Neuronal stem cell (in vitro differentiated cells): ENCODE results near the gene CEACAM16.
A peak's percentile ranks its signal among the peaks of the same experiment; 100 is the strongest.

ENCODE experiments used
- DNase-seq: peaks from one replicate; pipeline ENCODE4 v3.0.0-alpha.2; 2013; ENCODE audit warnings: low spot score
- H2AFZ ChIP-seq: one replicate; pipeline ENCODE4 v1.6.1; 2013; ENCODE audit warnings: mild to moderate bottlenecking, low read length, inconsistent platforms
- H2AK5ac ChIP-seq: 2 replicates; pipeline ENCODE4 v1.6.1; 2013; ENCODE audit warnings: low read depth, mild to moderate bottlenecking, inconsistent platforms, low read length, moderate library complexity, mixed read lengths
- H2BK120ac ChIP-seq: 2 replicates; pipeline ENCODE4 v1.6.1; 2013; ENCODE audit warnings: low read depth, mild to moderate bottlenecking, inconsistent platforms, low read length, moderate library complexity, mixed read lengths
- H2BK12ac ChIP-seq: one replicate; pipeline ENCODE4 v1.6.1; 2013; ENCODE audit warnings: low read length, inconsistent platforms
- H2BK15ac ChIP-seq: 2 replicates; pipeline ENCODE4 v1.6.1; 2013; ENCODE audit warnings: mild to moderate bottlenecking, low read length, inconsistent platforms, mixed read lengths
- H2BK5ac ChIP-seq: one replicate; pipeline ENCODE4 v1.6.1; 2013; ENCODE audit warnings: inconsistent platforms, mild to moderate bottlenecking, low read length, moderate library complexity
- H3K14ac ChIP-seq: one replicate; pipeline ENCODE4 v1.6.1; 2013; ENCODE audit warnings: low read length, inconsistent platforms
- H3K18ac ChIP-seq: 2 replicates; pipeline ENCODE4 v1.6.1; 2013; ENCODE audit warnings: low read length, inconsistent platforms
- H3K23ac ChIP-seq: 2 replicates; pipeline ENCODE4 v1.6.1; 2013; ENCODE audit warnings: low read depth, mild to moderate bottlenecking, mixed read lengths, low read length, inconsistent platforms; ENCODE audit not compliant: poor library complexity
- H3K27ac ChIP-seq: replicated peaks from 3 replicates; pipeline ENCODE4 v1.5.1; 2013; ENCODE audit warnings: low read length, inconsistent platforms
- H3K27me3 ChIP-seq, 3 experiments: 2 replicates each; pipeline ENCODE4 v1.6.1; 2013; ENCODE audit warnings: low read length in 3 of 3, mild to moderate bottlenecking in 2 of 3, inconsistent platforms in 1 of 3, low read depth in 1 of 3, mixed read lengths in 1 of 3, moderate library complexity in 1 of 3; ENCODE audit not compliant: control insufficient read depth in 3 of 3, insufficient read depth in 3 of 3
- H3K36me3 ChIP-seq, 2 donors: replicated peaks in 1 of 2; 2 replicates each; pipeline ENCODE4 v1.6.1; 2013; ENCODE audit warnings: low read length in 2 of 2; ENCODE audit not compliant: control insufficient read depth in 2 of 2, insufficient read depth in 2 of 2
- H3K4ac ChIP-seq: 2 replicates; pipeline ENCODE4 v1.6.1; 2013; ENCODE audit warnings: inconsistent platforms, mild to moderate bottlenecking, low read length, moderate library complexity
- H3K4me1 ChIP-seq, 2 donors: 1 replicate in 1 of 2; 2 replicates in 1 of 2; pipeline ENCODE4 v1.6.1; 2013; ENCODE audit warnings: low read length in 2 of 2, low read depth in 1 of 2; ENCODE audit not compliant: control insufficient read depth in 2 of 2, insufficient read depth in 1 of 2
- H3K4me2 ChIP-seq: one replicate; pipeline ENCODE4 v1.6.1; 2013; ENCODE audit warnings: mild to moderate bottlenecking, low read length, inconsistent platforms; ENCODE audit not compliant: insufficient read depth, poor library complexity, severe bottlenecking
- H3K4me3 ChIP-seq, 2 donors: 2 replicates each; pipeline ENCODE4 v1.5.1; 2013; ENCODE audit warnings: low read length in 2 of 2, mild to moderate bottlenecking in 2 of 2, inconsistent platforms in 1 of 2, moderate library complexity in 1 of 2
- H3K79me1 ChIP-seq: one replicate; pipeline ENCODE4 v1.6.1; 2013; ENCODE audit warnings: low read depth, mild to moderate bottlenecking, inconsistent platforms, low read length, moderate library complexity
- H3K9ac ChIP-seq: one replicate; pipeline ENCODE4 v1.6.1; 2013; ENCODE audit warnings: mild to moderate bottlenecking, low read depth, low read length, inconsistent platforms; ENCODE audit not compliant: poor library complexity
- H3K9me3 ChIP-seq, 2 donors: replicated peaks in 1 of 2; 2 replicates each; pipeline versions ENCODE3 to v1.6.1; 2013; ENCODE audit warnings: low read length in 2 of 2, mild to moderate bottlenecking in 2 of 2, inconsistent platforms in 1 of 2, low read depth in 1 of 2, mixed read lengths in 1 of 2, moderate library complexity in 1 of 2; ENCODE audit not compliant: control insufficient read depth in 2 of 2, insufficient read depth in 1 of 2
- H4K8ac ChIP-seq: one replicate; pipeline ENCODE4 v1.6.1; 2013; ENCODE audit warnings: low read depth, mild to moderate bottlenecking, inconsistent platforms, low read length, moderate library complexity
- H4K91ac ChIP-seq: one replicate; pipeline ENCODE4 v1.6.1; 2013; ENCODE audit warnings: low read length, low read depth, mild to moderate bottlenecking, inconsistent platforms; ENCODE audit not compliant: poor library complexity
- WGBS, 2 donors: extraction: QIAGEN DNeasy Blood & Tissue Kit; methylation state at CpG; one replicate each; pipeline ENCODE4 v1.1.7; 2013; ENCODE audit warnings: missing lambda C conversion rate in 2 of 2, mixed read lengths in 1 of 2; ENCODE audit not compliant: insufficient read length in 2 of 2, insufficient replicate concordance in 1 of 2; ENCODE audit errors: extremely low coverage in 2 of 2; 5-methylcytosine and 5-hydroxymethylcytosine counted together

Gene CEACAM16

GRCh38 chr19:44753626-44753931 is 54.6 kb downstream of the CEACAM16 start:
- H2BK120ac ChIP-seq = no peak overlapping the region
- peak overlapping the region; percentile 84 for H2AFZ ChIP-seq
- H3K4me3 ChIP-seq = peak overlapping the region; percentile 14 to 37
- peak overlapping the region; percentile 90 for H3K23ac ChIP-seq
- H4K8ac ChIP-seq = no peak overlapping the region
- H3K36me3 ChIP-seq = no peaks in the 10 kb centered on the region
- no peak overlapping the region for H4K91ac ChIP-seq
- H3K27ac ChIP-seq = no peak overlapping the region
- no peak overlapping the region for H2BK12ac ChIP-seq
- H3K4ac ChIP-seq = no peak overlapping the region
- no peak overlapping the region for H3K4me2 ChIP-seq
- peak overlapping the region; percentile 63 for H3K9ac ChIP-seq
- H3K18ac ChIP-seq = no peak overlapping the region
- peaks cover 0 to 86% (median 29%) of the 10 kb centered on the region in 3 experiments for H3K27me3 ChIP-seq
- no peaks in the 10 kb centered on the region for H3K9me3 ChIP-seq
- no peak for DNase-seq
- peaks cover 15 to 33% of the 10 kb centered on the region in 2 donors for H3K4me1 ChIP-seq
- WGBS, 2 donors = no CpG with 5 or more reads among the region's 11 CpGs
- H2BK15ac ChIP-seq = no peak overlapping the region
- no peak overlapping the region for H3K14ac ChIP-seq
- no peak overlapping the region for H2BK5ac ChIP-seq
- no peaks in the 10 kb centered on the region for H3K79me1 ChIP-seq
- no peak overlapping the region for H2AK5ac ChIP-seq

- peaks cover 17 to 33% of the 10 kb centered on the region in 2 donors for H3K4me1 ChIP-seq
- H3K79me1 ChIP-seq = no peaks in the 10 kb centered on the region
- DNase-seq = no peak
- H4K91ac ChIP-seq = no peak overlapping the region
- no peak overlapping the region for H2BK120ac ChIP-seq
- peaks cover 0 to 82% (median 29%) of the 10 kb centered on the region in 3 experiments for H3K27me3 ChIP-seq
- H3K9me3 ChIP-seq = no peaks in the 10 kb centered on the region
- H4K8ac ChIP-seq = no peak overlapping the region
- H2AK5ac ChIP-seq = no peak overlapping the region
- H3K14ac ChIP-seq = no peak overlapping the region
- H3K9ac ChIP-seq = no peak overlapping the region
- no peak overlapping the region for H3K27ac ChIP-seq
- peak overlapping the region; percentile 37 for H3K4me2 ChIP-seq
- H3K23ac ChIP-seq = peak overlapping the region; percentile 60
- no peak overlapping the region for H2BK5ac ChIP-seq
- peak overlapping the region; percentile 84 for H2AFZ ChIP-seq
- H3K4me3 ChIP-seq = peak overlapping the region in 1 of 2 donors; percentile 37
- H2BK15ac ChIP-seq = peak overlapping the region; percentile 53
- WGBS, 2 donors = no CpG with 5 or more reads among the region's 33 CpGs
- H3K4ac ChIP-seq = no peak overlapping the region
- H2BK12ac ChIP-seq = no peak overlapping the region
- H3K18ac ChIP-seq = peak overlapping the region; percentile 61
- H3K36me3 ChIP-seq = peaks cover 0 to under 1% of the 10 kb centered on the region in 2 donors
Measured at GRCh38 chr19:44753932-44754749, 55.2 kb downstream of the CEACAM16 start.

- no peak overlapping the region for H3K9ac ChIP-seq
- no peak overlapping the region for H2BK15ac ChIP-seq
- no peak overlapping the region for H3K14ac ChIP-seq
- peak overlapping the region; percentile 58 for H3K18ac ChIP-seq
- no peak for DNase-seq
- H3K4me1 ChIP-seq = peaks cover 17 to 29% of the 10 kb centered on the region in 2 donors
- no peak overlapping the region for H2AK5ac ChIP-seq
- H3K79me1 ChIP-seq = no peaks in the 10 kb centered on the region
- peak overlapping the region; percentile 84 for H2AFZ ChIP-seq
- H3K27me3 ChIP-seq = peaks cover 0 to 78% (median 27%) of the 10 kb centered on the region in 3 experiments
- no peaks in the 10 kb centered on the region for H3K9me3 ChIP-seq
- H3K27ac ChIP-seq = no peak overlapping the region
- no peak overlapping the region for H3K23ac ChIP-seq
- no CpG with 5 or more reads among the region's 11 CpGs for WGBS, 2 donors
- peak overlapping the region in 1 of 2 donors; percentile 37 for H3K4me3 ChIP-seq
- no peak overlapping the region for H2BK5ac ChIP-seq
- H3K36me3 ChIP-seq = peaks cover 0 to 6% of the 10 kb centered on the region in 2 donors
- no peak overlapping the region for H2BK12ac ChIP-seq
- no peak overlapping the region for H2BK120ac ChIP-seq
- H4K91ac ChIP-seq = no peak overlapping the region
- H4K8ac ChIP-seq = no peak overlapping the region
- peak overlapping the region; percentile 37 for H3K4me2 ChIP-seq
- no peak overlapping the region for H3K4ac ChIP-seq
Measured at GRCh38 chr19:44754750-44755080, 55.8 kb downstream of the CEACAM16 start.

GRCh38 chr19:44755219-44755618 is 56.3 kb downstream of the CEACAM16 start:
- Histone ChIP-seq H3K23ac (no peak overlapping the region), H3K4ac (no peak overlapping the region), H2AK5ac (no peak overlapping the region), H3K4me3 (no peak overlapping the region), H3K18ac (no peak overlapping the region), H3K4me2 (no peak overlapping the region), H2AFZ (peak overlapping the region; percentile 84), H4K91ac (no peak overlapping the region), H3K9ac (no peak overlapping the region), H3K4me1 (peaks cover 17 to 29% of the 10 kb centered on the region in 2 donors), H3K36me3 (peaks cover 0 to 10% of the 10 kb centered on the region in 2 donors), H2BK5ac (no peak overlapping the region), H3K27me3 (peaks cover 0 to 73% (median 27%) of the 10 kb centered on the region in 3 experiments), H2BK12ac (no peak overlapping the region), H2BK120ac (no peak overlapping the region), H3K9me3 (no peaks in the 10 kb centered on the region), H3K79me1 (no peaks in the 10 kb centered on the region), H3K14ac (no peak overlapping the region), H3K27ac (no peak overlapping the region), H4K8ac (no peak overlapping the region), H2BK15ac (no peak overlapping the region)
- no CpG with 5 or more reads among the region's 4 CpGs for WGBS, 2 donors
- no peak for DNase-seq
